Lower leg skin (tissue), 3 donors: ENCODE results near the gene HOXC12.

Experiments used
- CTCF ChIP-seq, 3 donors: fragments of 450-650 bp; IDR thresholded peaks; one replicate each; pipeline ENCODE4 v1.5.1; 2016; ENCODE audit warnings: antibody characterized with exemption in 3 of 3, mild to moderate bottlenecking in 3 of 3, moderate library complexity in 2 of 3
- POLR2A ChIP-seq, 2 donors: fragments of 450-650 bp; IDR thresholded peaks; one replicate each; pipeline ENCODE4 v1.6.1; 2016 to 2017; ENCODE audit warnings: antibody characterized with exemption in 2 of 2, mild to moderate bottlenecking in 1 of 2, moderate library complexity in 1 of 2

- TF ChIP-seq CTCF (IDR thresholded peaks at IDR 0.05) (no peak), POLR2A (IDR thresholded peaks at IDR 0.05) (no peak)
Observed at GRCh38 chr12:53976172-53976822, 21.6 kb downstream of the HOXC12 start.
